GM18858 (cell line): ENCODE measurements around the gene XPO1.
A peak's percentile ranks its signal among the peaks of the same experiment; 100 is the strongest.
"Not testable (repeated sequence)": the region's sequence is repeated elsewhere in the genome, so short reads cannot be mapped to it uniquely, and the experiment has no call there.

Experiments used
- ATAC-seq: cut with Tn5 transposase; IDR thresholded peaks from one replicate; pipeline ENCODE4 v1.9.1; 2021; ENCODE audit not compliant: unreplicated experiment

The XPO1 gene

GRCh38 chr2:61469424-61470121 lies 68.6 kb downstream of the XPO1 start:
- no peak for ATAC-seq

GRCh38 chr2:61468231-61468630 lies 69.9 kb downstream of the XPO1 start:
- not testable (repeated sequence) for ATAC-seq

- ATAC-seq = no peak
Measured at GRCh38 chr2:61465045-61465444, 73.1 kb downstream of the XPO1 start.

GRCh38 chr2:61463769-61464475 lies 74.2 kb downstream of the XPO1 start:
- ATAC-seq = no peak

GRCh38 chr2:61461404-61461803 lies 76.8 kb downstream of the XPO1 start:
- no peak for ATAC-seq

GRCh38 chr2:61460163-61460562 lies 78.0 kb downstream of the XPO1 start:
- no peak for ATAC-seq

- ATAC-seq = no peak
Measured at GRCh38 chr2:61456746-61457420, 81.3 kb downstream of the XPO1 start.

GRCh38 chr2:61456070-61456745 lies 81.9 kb downstream of the XPO1 start:
- ATAC-seq = no peak

- not testable (repeated sequence) for ATAC-seq
Measured at GRCh38 chr2:61454972-61455371, 83.2 kb downstream of the XPO1 start.

- no peak for ATAC-seq
Measured at GRCh38 chr2:61454383-61454782, 83.8 kb downstream of the XPO1 start.

- no peak for ATAC-seq
Measured at GRCh38 chr2:61452392-61452791, 85.8 kb downstream of the XPO1 start.

- no peak for ATAC-seq
Measured at GRCh38 chr2:61451178-61451577, 87.0 kb downstream of the XPO1 start.

GRCh38 chr2:61450144-61450543 lies 88.0 kb downstream of the XPO1 start:
- peak; percentile 62 for ATAC-seq

GRCh38 chr2:61448229-61448628 lies 89.9 kb downstream of the XPO1 start:
- no peak for ATAC-seq

- not testable (repeated sequence) for ATAC-seq
Measured at GRCh38 chr2:61446971-61447370, 91.2 kb downstream of the XPO1 start.

- ATAC-seq = peak; percentile 96
Measured at GRCh38 chr2:61443342-61444041, 94.7 kb downstream of the XPO1 start.

GRCh38 chr2:61439241-61440002 lies 98.7 kb downstream of the XPO1 start:
- ATAC-seq = no peak

GRCh38 chr2:61438670-61439069 lies 99.5 kb downstream of the XPO1 start:
- no peak for ATAC-seq

- no peak for ATAC-seq
Measured at GRCh38 chr2:61437170-61437569, 101.0 kb downstream of the XPO1 start.

- no peak for ATAC-seq
Measured at GRCh38 chr2:61436092-61436491, 102.1 kb downstream of the XPO1 start.
